ENCODE data around the gene KIAA2012. TPM values are rescaled to one million over a fixed set of nuclear protein-coding genes. Genes with fewer than 3 reads are reported as not detected.
A peak's percentile ranks its signal among the peaks of the same experiment; 100 is the strongest.

The KIAA2012 gene
- total RNA-seq: not detected in 2 replicates
- long read RNA-seq: 0 reads

GRCh38 chr2:202072737-202073401 is at the start of gene KIAA2012:
TSS of gene KIAA2012 (plus strand) at chr2:202073255. CDS start at chr2:202073628, 373 bp downstream.
- no peak for DNase-seq (ENCODE audit: extremely low spot score, unreplicated experiment)
- TF ChIP-seq, protein P1, sequence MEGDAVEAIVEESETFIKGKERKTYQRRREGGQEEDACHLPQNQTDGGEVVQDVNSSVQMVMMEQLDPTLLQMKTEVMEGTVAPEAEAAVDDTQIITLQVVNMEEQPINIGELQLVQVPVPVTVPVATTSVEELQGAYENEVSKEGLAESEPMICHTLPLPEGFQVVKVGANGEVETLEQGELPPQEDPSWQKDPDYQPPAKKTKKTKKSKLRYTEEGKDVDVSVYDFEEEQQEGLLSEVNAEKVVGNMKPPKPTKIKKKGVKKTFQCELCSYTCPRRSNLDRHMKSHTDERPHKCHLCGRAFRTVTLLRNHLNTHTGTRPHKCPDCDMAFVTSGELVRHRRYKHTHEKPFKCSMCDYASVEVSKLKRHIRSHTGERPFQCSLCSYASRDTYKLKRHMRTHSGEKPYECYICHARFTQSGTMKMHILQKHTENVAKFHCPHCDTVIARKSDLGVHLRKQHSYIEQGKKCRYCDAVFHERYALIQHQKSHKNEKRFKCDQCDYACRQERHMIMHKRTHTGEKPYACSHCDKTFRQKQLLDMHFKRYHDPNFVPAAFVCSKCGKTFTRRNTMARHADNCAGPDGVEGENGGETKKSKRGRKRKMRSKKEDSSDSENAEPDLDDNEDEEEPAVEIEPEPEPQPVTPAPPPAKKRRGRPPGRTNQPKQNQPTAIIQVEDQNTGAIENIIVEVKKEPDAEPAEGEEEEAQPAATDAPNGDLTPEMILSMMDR (IDR thresholded peaks at IDR 0.05): no peak
- H3K27me3 Mint-ChIP-seq (ENCODE audit: unreplicated experiment): no peaks in the 10 kb centered on the region
- no peak within 1 kb of the TSS for H3K27ac Mint-ChIP-seq (ENCODE audit: unreplicated experiment)
- no peaks in the 10 kb centered on the region for H3K36me3 Mint-ChIP-seq (ENCODE audit: unreplicated experiment)
- no peaks in the 10 kb centered on the region for H3K9me3 Mint-ChIP-seq (ENCODE audit: unreplicated experiment)
- H3K4me3 Mint-ChIP-seq (ENCODE audit: unreplicated experiment): no peak within 1 kb of the TSS
- no peaks in the 10 kb centered on the region for H3K4me1 Mint-ChIP-seq (ENCODE audit: unreplicated experiment)

DNA sequence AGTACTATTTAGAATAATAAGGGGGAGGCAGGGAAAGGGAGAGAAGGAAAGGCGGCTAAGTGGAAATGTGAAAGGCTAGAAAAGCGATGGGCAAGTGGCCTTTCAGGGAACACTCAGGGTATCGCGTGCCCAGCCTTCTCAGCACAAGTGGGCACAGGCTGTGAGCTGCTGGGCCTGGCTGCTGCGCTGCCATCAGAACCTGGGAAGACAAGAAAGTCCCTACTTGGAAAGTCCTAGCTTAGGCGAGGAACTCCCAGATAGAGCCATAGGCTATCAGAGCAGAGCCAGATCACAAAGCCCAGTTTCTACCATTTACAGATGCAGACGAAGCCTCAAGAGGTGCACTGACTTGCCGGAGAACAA is 49.2 kb upstream of the KIAA2012 start:
- H3K9me3 Mint-ChIP-seq (ENCODE audit: unreplicated experiment): no peaks in the 10 kb centered on the region
- no peak for DNase-seq (ENCODE audit: extremely low spot score, unreplicated experiment)
- TF ChIP-seq, protein P1 (IDR thresholded peaks at IDR 0.05): no peak
- H3K4me1 Mint-ChIP-seq (ENCODE audit: unreplicated experiment): peaks cover 4% of the 10 kb centered on the region
- no peak overlapping the region for H3K4me3 Mint-ChIP-seq (ENCODE audit: unreplicated experiment)
- no peak overlapping the region for H3K27ac Mint-ChIP-seq (ENCODE audit: unreplicated experiment)
- H3K36me3 Mint-ChIP-seq (ENCODE audit: unreplicated experiment): no peaks in the 10 kb centered on the region
- no peaks in the 10 kb centered on the region for H3K27me3 Mint-ChIP-seq (ENCODE audit: unreplicated experiment)

DNA sequence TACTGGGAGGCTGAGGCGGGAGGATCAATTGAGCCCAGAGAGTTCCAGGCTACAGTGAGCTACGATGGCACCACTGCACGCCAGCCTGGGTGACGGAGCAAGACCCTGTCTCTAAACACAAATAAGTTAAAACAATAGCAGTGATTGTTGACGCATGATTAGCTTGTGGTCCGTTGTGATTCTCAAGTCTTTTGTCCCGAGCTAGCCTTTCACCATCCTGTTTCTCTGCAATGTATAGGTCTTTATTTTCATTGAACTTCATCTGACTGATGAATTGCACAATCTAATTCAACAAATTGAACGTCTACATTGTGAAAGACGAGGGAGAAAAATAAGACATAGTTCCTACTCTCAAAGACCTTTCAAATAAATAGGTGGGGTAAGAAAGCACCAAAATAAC is 48.2 kb upstream of the KIAA2012 start:
- DNase-seq (ENCODE audit: extremely low spot score, unreplicated experiment): no peak
- peaks cover 4% of the 10 kb centered on the region for H3K4me1 Mint-ChIP-seq (ENCODE audit: unreplicated experiment)
- H3K4me3 Mint-ChIP-seq (ENCODE audit: unreplicated experiment): no peak overlapping the region
- TF ChIP-seq, protein P1 (IDR thresholded peaks at IDR 0.05): no peak
- H3K9me3 Mint-ChIP-seq (ENCODE audit: unreplicated experiment): no peaks in the 10 kb centered on the region
- H3K27me3 Mint-ChIP-seq (ENCODE audit: unreplicated experiment): no peaks in the 10 kb centered on the region
- no peak overlapping the region for H3K27ac Mint-ChIP-seq (ENCODE audit: unreplicated experiment)
- H3K36me3 Mint-ChIP-seq (ENCODE audit: unreplicated experiment): no peaks in the 10 kb centered on the region

DNA sequence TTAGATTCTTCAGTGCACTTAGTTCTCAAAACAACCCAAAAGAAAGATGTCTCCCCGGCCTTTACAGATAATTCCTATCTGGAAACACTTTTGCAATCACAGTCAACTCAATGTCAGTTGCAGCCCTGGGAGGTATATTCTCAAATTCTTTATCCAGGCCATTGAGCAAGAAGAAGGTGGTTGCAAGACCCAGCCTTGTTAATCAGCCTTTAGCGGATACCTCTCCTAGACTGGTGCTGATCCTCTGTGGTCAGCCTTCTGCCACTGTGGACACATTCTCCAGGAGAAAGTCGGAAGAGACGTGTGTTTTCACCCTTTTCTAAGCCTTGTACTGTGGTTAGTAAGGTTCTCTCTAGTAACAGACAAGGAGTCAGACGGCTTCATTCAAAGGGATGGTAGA is 47.2 kb upstream of the KIAA2012 start:
- H3K4me1 Mint-ChIP-seq (ENCODE audit: unreplicated experiment): peaks cover 5% of the 10 kb centered on the region

DNA sequence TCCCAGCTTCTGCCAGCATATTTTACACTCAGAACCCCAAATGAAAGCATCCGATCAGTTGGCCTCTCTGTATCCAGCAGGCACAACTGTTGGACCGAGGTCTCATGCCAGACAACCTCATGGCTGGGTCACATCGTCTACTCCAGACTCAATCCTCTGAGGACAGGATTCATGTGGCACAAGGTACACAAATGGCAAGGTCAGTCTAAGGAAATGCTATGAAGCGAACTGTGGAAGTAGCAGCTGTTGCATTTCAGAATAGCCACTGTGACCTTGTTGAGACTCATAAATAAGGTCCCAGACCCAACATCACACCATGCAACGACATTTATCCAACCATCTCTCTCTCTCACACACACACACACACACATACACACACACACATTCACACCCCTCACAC is 46.5 kb upstream of the KIAA2012 start:
- H3K27me3 Mint-ChIP-seq (ENCODE audit: unreplicated experiment): no peaks in the 10 kb centered on the region
- H3K9me3 Mint-ChIP-seq (ENCODE audit: unreplicated experiment): no peaks in the 10 kb centered on the region
- H3K27ac Mint-ChIP-seq (ENCODE audit: unreplicated experiment): no peak overlapping the region
- DNase-seq (ENCODE audit: extremely low spot score, unreplicated experiment): peak; percentile 19
- no peak overlapping the region for H3K4me3 Mint-ChIP-seq (ENCODE audit: unreplicated experiment)
- H3K36me3 Mint-ChIP-seq (ENCODE audit: unreplicated experiment): no peaks in the 10 kb centered on the region
- peaks cover 12% of the 10 kb centered on the region for H3K4me1 Mint-ChIP-seq (ENCODE audit: unreplicated experiment)
- TF ChIP-seq, protein P1 (IDR thresholded peaks at IDR 0.05): no peak

More for the DNA sequence above, 47.2 kb upstream of the KIAA2012 start:
- TF ChIP-seq, protein P1 (IDR thresholded peaks at IDR 0.05): no peak
- Mint-ChIP-seq H3K4me3 (ENCODE audit: unreplicated experiment) (no peak overlapping the region), H3K36me3 (ENCODE audit: unreplicated experiment) (no peaks in the 10 kb centered on the region), H3K27me3 (ENCODE audit: unreplicated experiment) (no peaks in the 10 kb centered on the region), H3K9me3 (ENCODE audit: unreplicated experiment) (no peaks in the 10 kb centered on the region), H3K27ac (ENCODE audit: unreplicated experiment) (no peak overlapping the region)
- DNase-seq (ENCODE audit: extremely low spot score, unreplicated experiment): peak; percentile 25
